ENCODE results near the gene ZNF581.

GRCh38 chr19:55654868-55655647, 11.6 kb downstream of the ZNF581 start, which contains the start of gene U2AF2:
- TF ChIP-seq EZH2 (IDR thresholded peaks at IDR 0.05; ENCODE audit: insufficient read depth, low read length), result no peak
- TF ChIP-seq, protein P1, sequence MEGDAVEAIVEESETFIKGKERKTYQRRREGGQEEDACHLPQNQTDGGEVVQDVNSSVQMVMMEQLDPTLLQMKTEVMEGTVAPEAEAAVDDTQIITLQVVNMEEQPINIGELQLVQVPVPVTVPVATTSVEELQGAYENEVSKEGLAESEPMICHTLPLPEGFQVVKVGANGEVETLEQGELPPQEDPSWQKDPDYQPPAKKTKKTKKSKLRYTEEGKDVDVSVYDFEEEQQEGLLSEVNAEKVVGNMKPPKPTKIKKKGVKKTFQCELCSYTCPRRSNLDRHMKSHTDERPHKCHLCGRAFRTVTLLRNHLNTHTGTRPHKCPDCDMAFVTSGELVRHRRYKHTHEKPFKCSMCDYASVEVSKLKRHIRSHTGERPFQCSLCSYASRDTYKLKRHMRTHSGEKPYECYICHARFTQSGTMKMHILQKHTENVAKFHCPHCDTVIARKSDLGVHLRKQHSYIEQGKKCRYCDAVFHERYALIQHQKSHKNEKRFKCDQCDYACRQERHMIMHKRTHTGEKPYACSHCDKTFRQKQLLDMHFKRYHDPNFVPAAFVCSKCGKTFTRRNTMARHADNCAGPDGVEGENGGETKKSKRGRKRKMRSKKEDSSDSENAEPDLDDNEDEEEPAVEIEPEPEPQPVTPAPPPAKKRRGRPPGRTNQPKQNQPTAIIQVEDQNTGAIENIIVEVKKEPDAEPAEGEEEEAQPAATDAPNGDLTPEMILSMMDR (IDR thresholded peaks at IDR 0.05; ENCODE audit: insufficient read depth, low read depth, low read length), result no peak
